ENCODE results near the gene PI4K2A. TPM values are rescaled to one million over a fixed set of nuclear protein-coding genes. Genes with fewer than 3 reads are reported as not detected.
A peak's percentile ranks its signal among the peaks of the same experiment; 100 is the strongest.

PI4K2A gene
- total and polyA plus RNA-seq, 2 of the 13 experiments (the other 11 are each of a cell fraction or from before 2014, with no cell fraction given), result 10.9 to 14.3 TPM

GRCh38 chr10:97640174-97640867 lies at the start of gene PI4K2A (continued):
- no peak for TF ChIP-seq PTBP1 (IDR thresholded peaks at IDR 0.05; ENCODE audit: low read depth, low read length, poor library complexity, severe bottlenecking)
- peak; percentile 86 to 94 for TF ChIP-seq MAFK (conservative IDR thresholded peaks at IDR 0.05 in 1 of 2, IDR thresholded peaks at IDR 0.05 in 1 of 2; ENCODE audit: low read length in 2 of 2)
- no peak for TF ChIP-seq ZNF17 (CRISPR knock-in tag; IDR thresholded peaks at IDR 0.05)
- TF ChIP-seq HOXA7 (CRISPR knock-in tag; IDR thresholded peaks at IDR 0.05), result no peak
- TF ChIP-seq SNAPC4 (CRISPR knock-in tag; IDR thresholded peaks at IDR 0.05), result no peak
- no peak for TF ChIP-seq SKIL (CRISPR knock-in tag; IDR thresholded peaks at IDR 0.05; ENCODE audit: borderline replicate concordance)
- TF ChIP-seq ZNF790 (CRISPR knock-in tag; IDR thresholded peaks at IDR 0.05; ENCODE audit: borderline replicate concordance), result no peak; the same call in 1 of the 2 replicates
- no peak for TF ChIP-seq MTA3 (CRISPR knock-in tag; IDR thresholded peaks at IDR 0.05)
- no peak for TF ChIP-seq ZNF414 (CRISPR knock-in tag; IDR thresholded peaks at IDR 0.05)
- TF ChIP-seq CREBL2 (CRISPR knock-in tag; IDR thresholded peaks at IDR 0.05; ENCODE audit: borderline replicate concordance), result no peak
- TF ChIP-seq ZNF501 (CRISPR knock-in tag; IDR thresholded peaks at IDR 0.05), result no peak
- no peak for TF ChIP-seq POGK (CRISPR knock-in tag; conservative IDR thresholded peaks at IDR 0.05)
- TF ChIP-seq RFX5 (IDR thresholded peaks at IDR 0.05; ENCODE audit: low read depth, low read length), result peak; percentile 89
- TF ChIP-seq GMEB2 (CRISPR knock-in tag; IDR thresholded peaks at IDR 0.05; ENCODE audit: low read depth), result peak; percentile 49; the same call in 1 of the 2 replicates
- 0 out of 2 replicates have a peak, but pooled peaks have one; percentile 6 for TF ChIP-seq TFAP4 (IDR thresholded peaks at IDR 0.05; ENCODE audit: borderline replicate concordance, low read depth)
